HG03135 (cell line): ENCODE data around the gene RBSN.

Source experiments
- ATAC-seq: cut with Tn5 transposase; IDR thresholded peaks from one replicate; pipeline ENCODE4 v1.9.1; 2021; ENCODE audit warnings: mild to moderate bottlenecking, moderate library complexity; ENCODE audit not compliant: unreplicated experiment

Gene RBSN

GRCh38 chr3:15023719-15024118 lies 75.2 kb downstream of the RBSN start:
- ATAC-seq: no peak

GRCh38 chr3:15023249-15023648 lies 75.7 kb downstream of the RBSN start:
- ATAC-seq: no peak
